Measurements from ENCODE around the gene PRR5L.

The PRR5L gene

DNA sequence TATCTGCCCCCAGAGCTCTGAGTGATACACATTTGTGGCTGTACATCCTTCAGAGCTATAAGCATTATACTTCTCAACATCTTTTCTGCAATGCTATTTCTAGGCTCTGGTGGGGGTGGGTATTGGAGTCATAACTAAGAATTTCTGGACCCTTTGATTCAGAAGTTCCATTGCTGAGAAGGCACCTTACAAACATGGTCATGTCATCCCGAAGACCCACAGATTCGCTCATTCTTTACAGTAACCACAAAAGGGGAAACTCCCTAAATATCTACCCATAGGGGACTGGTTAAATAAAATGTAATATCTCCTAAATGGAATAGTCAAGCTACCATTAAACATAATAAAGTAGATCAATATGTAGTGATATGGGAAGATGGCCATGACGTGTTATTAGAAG lies 98.8 kb downstream of the PRR5L start:
- H3K9me3 ChIP-seq (ENCODE audit: control insufficient read depth, insufficient read depth, low read length) = no peaks in the 10 kb centered on the region
- no peaks in the 10 kb centered on the region for H3K36me3 ChIP-seq (ENCODE audit: control insufficient read depth, insufficient read depth, low read length)
- no peak overlapping the region for H3K4me3 ChIP-seq (ENCODE audit: low read depth, low read length)
- H3K9ac ChIP-seq (ENCODE audit: low read depth, low read length) = no peak overlapping the region
- no peaks in the 10 kb centered on the region for H3K4me1 ChIP-seq (ENCODE audit: control insufficient read depth, insufficient read depth, low read length)
- H3K27ac ChIP-seq (ENCODE audit: low read depth, low read length) = no peak overlapping the region
- H3K27me3 ChIP-seq (ENCODE audit: control insufficient read depth, insufficient read depth, low read length) = no peaks in the 10 kb centered on the region

DNA sequence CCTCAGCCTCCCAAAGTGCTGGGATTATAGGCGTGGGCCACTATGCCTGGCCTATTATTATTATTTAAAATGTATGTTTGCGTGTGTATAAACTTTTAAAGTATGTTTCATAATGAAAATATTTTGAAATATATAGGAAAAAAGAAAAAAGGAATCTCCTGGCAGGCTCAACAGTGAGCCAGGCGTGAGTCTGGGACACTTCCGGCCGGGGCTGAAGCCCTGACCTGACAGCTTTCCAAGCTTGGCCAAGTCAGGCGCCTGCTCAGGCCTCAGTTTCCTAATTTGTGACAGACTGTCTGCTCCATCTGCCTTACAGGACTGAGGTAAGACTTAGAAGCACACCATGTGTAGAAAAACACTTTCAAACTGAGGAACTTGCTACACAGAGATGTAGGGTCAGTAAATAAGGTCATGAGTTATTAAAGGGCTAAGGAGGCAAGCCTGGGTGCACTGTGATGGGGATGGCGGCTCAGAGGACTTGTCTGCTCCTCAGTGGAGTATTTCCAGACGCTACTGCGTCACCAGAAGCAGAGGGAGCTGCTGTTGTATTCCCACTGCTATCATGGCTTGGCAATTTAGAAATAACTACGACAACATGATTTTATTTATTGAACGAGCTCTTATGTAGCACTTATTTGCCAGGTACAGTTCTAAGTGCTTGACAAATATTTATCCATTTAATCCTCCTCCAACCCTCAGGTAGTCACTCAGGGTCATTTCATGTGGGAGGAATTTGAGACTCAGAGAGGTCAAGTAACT lies 100.1 kb downstream of the PRR5L start:
- H3K27me3 ChIP-seq (ENCODE audit: control insufficient read depth, insufficient read depth, low read length) = no peaks in the 10 kb centered on the region
- H3K27ac ChIP-seq (ENCODE audit: low read depth, low read length) = no peak overlapping the region
- H3K4me3 ChIP-seq (ENCODE audit: low read depth, low read length) = no peak overlapping the region
- no peak overlapping the region for H3K9ac ChIP-seq (ENCODE audit: low read depth, low read length)
- no peaks in the 10 kb centered on the region for H3K36me3 ChIP-seq (ENCODE audit: control insufficient read depth, insufficient read depth, low read length)
- H3K9me3 ChIP-seq (ENCODE audit: control insufficient read depth, insufficient read depth, low read length) = no peaks in the 10 kb centered on the region
- no peaks in the 10 kb centered on the region for H3K4me1 ChIP-seq (ENCODE audit: control insufficient read depth, insufficient read depth, low read length)

DNA sequence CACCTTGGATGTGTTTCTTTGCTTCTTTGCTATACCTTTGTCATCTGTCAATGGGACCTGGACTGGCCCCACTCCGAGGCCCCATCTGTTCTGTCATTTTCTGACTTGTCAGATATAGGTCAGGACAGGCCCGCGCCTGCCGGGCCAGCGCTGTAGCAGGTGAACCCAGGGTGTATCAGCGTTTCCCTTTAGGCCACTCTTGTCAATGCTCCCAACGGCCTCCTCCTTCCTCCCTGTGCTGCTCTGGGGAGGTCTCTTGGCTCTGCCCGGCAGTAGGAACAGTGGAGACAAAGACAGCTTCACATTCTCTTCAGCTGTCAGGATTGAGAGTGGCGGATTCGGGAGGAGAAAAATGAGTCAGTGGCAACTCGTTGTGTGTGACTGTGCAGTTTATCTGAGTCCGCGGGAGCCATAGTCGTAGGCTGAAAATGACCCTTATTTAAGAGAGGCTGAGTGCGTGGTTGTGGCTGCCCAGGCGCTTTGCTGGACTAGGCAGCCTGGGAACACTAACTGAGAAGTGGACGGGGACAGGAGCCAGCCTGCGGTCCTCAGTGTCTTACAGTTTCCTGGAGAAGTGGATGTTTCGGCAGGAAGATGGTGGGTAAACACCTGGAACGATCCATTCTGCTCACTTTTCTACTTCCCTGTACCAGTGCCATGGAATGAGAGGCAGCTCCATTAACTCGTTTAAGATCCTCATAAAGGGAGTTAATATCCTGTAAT lies 102.3 kb downstream of the PRR5L start:
- H3K9ac ChIP-seq (ENCODE audit: low read depth, low read length) = no peak overlapping the region
- H3K27me3 ChIP-seq (ENCODE audit: control insufficient read depth, insufficient read depth, low read length) = no peaks in the 10 kb centered on the region
- no peaks in the 10 kb centered on the region for H3K36me3 ChIP-seq (ENCODE audit: control insufficient read depth, insufficient read depth, low read length)
- no peak overlapping the region for H3K4me3 ChIP-seq (ENCODE audit: low read depth, low read length)
- no peaks in the 10 kb centered on the region for H3K4me1 ChIP-seq (ENCODE audit: control insufficient read depth, insufficient read depth, low read length)
- no peaks in the 10 kb centered on the region for H3K9me3 ChIP-seq (ENCODE audit: control insufficient read depth, insufficient read depth, low read length)
- no peak overlapping the region for H3K27ac ChIP-seq (ENCODE audit: low read depth, low read length)

DNA sequence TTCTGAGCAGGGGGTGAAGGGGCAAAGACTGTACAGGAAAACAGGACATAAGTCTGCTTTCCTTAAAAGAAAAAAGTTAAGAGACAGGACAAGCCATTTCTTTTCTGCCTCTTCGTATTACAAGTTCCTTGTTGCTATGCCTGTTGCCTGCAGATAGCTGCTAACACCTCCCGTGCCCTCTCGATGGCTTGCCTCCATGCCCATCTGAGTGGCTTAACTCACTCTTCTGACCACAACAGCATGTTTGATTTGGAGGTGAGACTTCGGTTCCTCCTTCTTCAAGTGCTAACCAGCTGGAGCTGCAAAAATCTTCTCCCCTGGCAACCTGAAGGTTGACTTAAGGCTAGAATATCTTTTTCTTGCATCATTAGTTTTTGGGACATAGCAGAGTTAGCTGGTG lies 103.1 kb downstream of the PRR5L start:
- Histone ChIP-seq H3K27me3 (ENCODE audit: control insufficient read depth, insufficient read depth, low read length) (no peaks in the 10 kb centered on the region), H3K27ac (ENCODE audit: low read depth, low read length) (no peak overlapping the region), H3K36me3 (ENCODE audit: control insufficient read depth, insufficient read depth, low read length) (no peaks in the 10 kb centered on the region), H3K9me3 (ENCODE audit: control insufficient read depth, insufficient read depth, low read length) (no peaks in the 10 kb centered on the region), H3K4me1 (ENCODE audit: control insufficient read depth, insufficient read depth, low read length) (no peaks in the 10 kb centered on the region), H3K9ac (ENCODE audit: low read depth, low read length) (no peak overlapping the region), H3K4me3 (ENCODE audit: low read depth, low read length) (no peak overlapping the region)

DNA sequence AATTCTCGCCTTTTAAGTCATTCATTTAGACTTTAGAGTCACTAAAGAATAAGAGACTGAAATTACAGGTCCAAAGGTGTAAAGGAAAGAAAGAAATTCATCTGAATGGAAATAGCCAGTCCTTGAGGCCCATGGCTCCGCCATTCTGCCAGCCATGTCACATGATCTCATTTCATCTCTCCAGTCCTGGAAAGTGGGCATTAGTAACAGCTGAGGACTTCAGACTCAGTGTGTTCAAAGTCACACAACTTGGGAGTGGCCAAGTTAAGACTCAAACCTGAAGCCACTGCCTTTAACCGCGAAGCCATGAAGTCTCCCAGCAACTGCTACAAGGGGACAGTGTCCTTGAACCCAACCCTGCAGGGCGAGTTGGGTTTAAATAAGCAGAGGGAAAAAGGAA lies 103.7 kb downstream of the PRR5L start:
- no peaks in the 10 kb centered on the region for H3K36me3 ChIP-seq (ENCODE audit: control insufficient read depth, insufficient read depth, low read length)
- H3K4me3 ChIP-seq (ENCODE audit: low read depth, low read length) = no peak overlapping the region
- no peaks in the 10 kb centered on the region for H3K27me3 ChIP-seq (ENCODE audit: control insufficient read depth, insufficient read depth, low read length)
- H3K27ac ChIP-seq (ENCODE audit: low read depth, low read length) = no peak overlapping the region
- H3K4me1 ChIP-seq (ENCODE audit: control insufficient read depth, insufficient read depth, low read length) = no peaks in the 10 kb centered on the region
- no peaks in the 10 kb centered on the region for H3K9me3 ChIP-seq (ENCODE audit: control insufficient read depth, insufficient read depth, low read length)
- H3K9ac ChIP-seq (ENCODE audit: low read depth, low read length) = no peak overlapping the region

DNA sequence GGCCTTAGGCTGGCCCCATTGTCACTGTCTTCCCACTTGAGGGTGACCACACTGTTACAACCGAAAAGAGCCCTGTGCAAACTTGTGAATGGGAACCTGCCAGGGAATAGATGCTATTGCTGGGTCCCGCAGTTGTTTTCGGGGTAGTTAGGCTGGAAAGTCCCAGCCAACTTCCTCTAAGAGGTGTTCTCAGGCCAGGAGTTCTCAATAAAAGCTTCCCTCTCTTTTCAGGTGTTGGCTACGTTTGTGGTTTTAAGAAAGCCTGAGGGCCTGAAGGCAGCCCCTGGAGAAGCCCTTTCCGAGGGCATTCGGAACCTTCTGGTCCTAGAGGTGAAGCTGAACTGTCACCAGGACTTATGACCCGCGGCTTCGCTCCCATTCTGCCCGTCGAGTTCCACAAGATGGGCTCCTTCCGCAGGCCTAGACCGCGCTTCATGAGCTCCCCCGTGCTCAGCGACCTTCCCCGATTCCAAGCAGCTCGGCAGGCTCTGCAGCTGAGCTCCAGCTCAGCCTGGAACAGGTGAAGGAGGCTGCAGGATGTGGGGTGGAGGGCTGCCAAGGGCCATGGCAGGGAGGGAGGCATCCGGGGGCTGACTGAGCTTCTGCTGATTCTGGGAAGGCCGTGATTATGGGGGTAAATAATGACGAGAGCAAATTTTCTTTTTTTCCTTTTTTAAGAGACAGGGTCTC lies 104.8 kb downstream of the PRR5L start:
- no peaks in the 10 kb centered on the region for H3K4me1 ChIP-seq (ENCODE audit: control insufficient read depth, insufficient read depth, low read length)
- H3K27me3 ChIP-seq (ENCODE audit: control insufficient read depth, insufficient read depth, low read length) = no peaks in the 10 kb centered on the region
- H3K9me3 ChIP-seq (ENCODE audit: control insufficient read depth, insufficient read depth, low read length) = no peaks in the 10 kb centered on the region
- H3K9ac ChIP-seq (ENCODE audit: low read depth, low read length) = no peak overlapping the region
- H3K36me3 ChIP-seq (ENCODE audit: control insufficient read depth, insufficient read depth, low read length) = no peaks in the 10 kb centered on the region
- H3K27ac ChIP-seq (ENCODE audit: low read depth, low read length) = no peak overlapping the region
- H3K4me3 ChIP-seq (ENCODE audit: low read depth, low read length) = no peak overlapping the region

DNA sequence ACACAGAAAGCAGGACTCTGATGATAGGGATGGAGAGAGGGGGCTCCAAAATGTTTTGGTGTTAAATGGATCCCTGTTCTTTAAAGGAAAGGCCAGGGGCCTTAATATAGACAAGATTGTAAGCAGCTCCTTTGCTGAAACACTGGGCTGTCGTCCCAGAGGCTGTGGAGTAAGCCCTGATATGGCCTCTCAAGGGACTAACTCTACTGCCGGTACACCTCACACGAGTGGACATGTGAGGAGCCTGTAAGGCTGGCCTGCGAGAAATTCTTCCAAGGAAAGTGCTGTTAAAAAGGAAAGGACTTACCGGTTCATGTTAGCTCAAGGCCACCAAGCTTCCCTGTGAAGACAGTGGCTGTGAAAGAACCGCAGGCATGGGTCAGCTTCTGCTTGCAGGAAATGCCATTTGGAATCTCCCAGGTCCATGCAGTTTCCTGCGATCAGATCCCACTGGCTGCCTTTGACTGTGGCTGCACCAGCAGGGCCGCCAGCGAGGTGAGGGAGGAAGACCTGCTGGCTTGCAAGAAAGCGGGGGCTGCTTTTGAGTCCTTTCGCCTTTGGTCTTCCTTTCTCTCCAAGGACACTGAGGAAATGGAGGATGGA lies 106.6 kb downstream of the PRR5L start:
- no peaks in the 10 kb centered on the region for H3K9me3 ChIP-seq (ENCODE audit: control insufficient read depth, insufficient read depth, low read length)
- no peak overlapping the region for H3K9ac ChIP-seq (ENCODE audit: low read depth, low read length)
- no peaks in the 10 kb centered on the region for H3K36me3 ChIP-seq (ENCODE audit: control insufficient read depth, insufficient read depth, low read length)
- no peaks in the 10 kb centered on the region for H3K4me1 ChIP-seq (ENCODE audit: control insufficient read depth, insufficient read depth, low read length)
- H3K4me3 ChIP-seq (ENCODE audit: low read depth, low read length) = no peak overlapping the region
- no peak overlapping the region for H3K27ac ChIP-seq (ENCODE audit: low read depth, low read length)
- no peaks in the 10 kb centered on the region for H3K27me3 ChIP-seq (ENCODE audit: control insufficient read depth, insufficient read depth, low read length)

DNA sequence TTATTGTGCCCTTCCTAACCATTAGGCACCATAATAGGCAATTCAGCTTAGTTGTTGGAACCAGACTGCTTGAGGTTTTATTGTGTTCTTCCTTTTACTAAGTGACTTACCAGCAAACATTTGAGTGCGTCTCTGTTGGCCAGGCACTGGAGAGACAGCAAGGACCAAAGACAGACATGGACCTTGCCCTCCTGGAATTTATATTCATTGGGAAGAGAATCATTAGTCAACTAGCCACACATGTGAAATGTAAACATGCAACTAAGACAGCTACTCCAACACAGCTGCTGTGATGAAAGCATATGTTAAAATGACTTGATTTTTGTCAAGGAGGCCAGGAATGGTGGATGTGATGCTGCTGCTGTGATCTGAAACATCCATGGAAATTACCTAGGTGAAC lies 107.6 kb downstream of the PRR5L start:
- H3K36me3 ChIP-seq (ENCODE audit: control insufficient read depth, insufficient read depth, low read length) = no peaks in the 10 kb centered on the region
- H3K9me3 ChIP-seq (ENCODE audit: control insufficient read depth, insufficient read depth, low read length) = no peaks in the 10 kb centered on the region
- H3K4me3 ChIP-seq (ENCODE audit: low read depth, low read length) = no peak overlapping the region
- no peaks in the 10 kb centered on the region for H3K4me1 ChIP-seq (ENCODE audit: control insufficient read depth, insufficient read depth, low read length)
- H3K9ac ChIP-seq (ENCODE audit: low read depth, low read length) = no peak overlapping the region
- H3K27me3 ChIP-seq (ENCODE audit: control insufficient read depth, insufficient read depth, low read length) = no peaks in the 10 kb centered on the region
- H3K27ac ChIP-seq (ENCODE audit: low read depth, low read length) = no peak overlapping the region

DNA sequence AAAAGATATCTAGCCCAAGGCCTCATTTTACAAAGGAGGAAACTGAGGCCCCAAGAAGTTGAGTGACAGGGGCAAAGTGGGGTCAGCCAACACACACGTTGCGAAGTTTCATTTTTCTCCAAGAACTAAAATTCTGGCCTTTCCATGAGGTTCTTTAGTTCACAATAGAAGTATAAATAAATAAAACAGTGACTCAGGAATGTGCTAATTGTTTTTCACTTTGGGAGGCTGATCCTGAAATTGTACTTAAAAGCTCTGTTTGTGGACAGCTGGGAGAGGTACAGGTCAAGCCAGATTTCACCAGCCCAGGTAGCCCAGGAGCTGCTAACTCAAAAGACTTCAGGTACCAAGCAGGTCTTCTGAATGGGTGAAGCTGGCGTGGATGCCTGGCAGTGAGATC lies 108.7 kb downstream of the PRR5L start:
- Histone ChIP-seq H3K4me1 (ENCODE audit: control insufficient read depth, insufficient read depth, low read length) (0 out of 2 replicates have a peak, but pooled peaks cover 5% of the 10 kb centered on the region), H3K27me3 (ENCODE audit: control insufficient read depth, insufficient read depth, low read length) (no peaks in the 10 kb centered on the region), H3K9ac (ENCODE audit: low read depth, low read length) (no peak overlapping the region), H3K27ac (ENCODE audit: low read depth, low read length) (no peak overlapping the region), H3K4me3 (ENCODE audit: low read depth, low read length) (no peak overlapping the region), H3K9me3 (ENCODE audit: control insufficient read depth, insufficient read depth, low read length) (no peaks in the 10 kb centered on the region), H3K36me3 (ENCODE audit: control insufficient read depth, insufficient read depth, low read length) (no peaks in the 10 kb centered on the region)

DNA sequence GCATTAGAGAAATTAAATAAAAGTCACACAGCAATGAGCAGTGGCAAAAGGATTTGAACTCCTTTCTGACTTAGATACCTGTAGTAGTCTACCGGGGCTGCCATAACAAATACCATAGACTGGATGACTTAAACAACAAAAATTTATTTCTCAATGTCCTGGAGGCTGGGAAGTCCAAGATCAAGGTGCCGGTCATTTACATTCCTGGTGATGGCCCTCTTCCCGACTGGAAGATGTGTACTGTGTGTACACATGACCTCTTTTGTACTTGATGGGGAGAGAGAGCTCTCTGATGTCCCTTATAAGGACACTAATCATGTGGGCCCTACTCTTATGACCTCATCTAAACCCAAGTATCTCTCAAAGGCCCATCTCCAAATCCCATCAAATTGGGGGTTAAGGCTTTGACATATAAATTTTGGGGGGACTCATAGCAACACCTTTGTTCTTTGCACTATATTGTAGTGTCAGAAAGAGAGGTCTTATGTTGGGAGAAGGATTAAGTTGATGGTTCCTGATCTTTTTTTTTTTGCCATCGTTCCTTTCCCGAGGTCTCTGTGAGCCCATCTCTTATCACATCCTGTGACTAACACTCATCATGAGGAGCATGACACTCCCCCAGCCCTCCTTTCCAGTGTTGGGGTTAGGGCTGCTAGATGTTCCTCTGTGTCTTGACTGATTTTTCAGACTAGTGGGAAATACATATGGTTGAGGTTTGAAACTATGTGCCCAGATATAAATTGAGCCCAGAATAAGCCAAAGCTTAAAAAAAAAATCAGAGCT lies 109.7 kb downstream of the PRR5L start:
- H3K9ac ChIP-seq (ENCODE audit: low read depth, low read length) = no peak overlapping the region
- no peak overlapping the region for H3K27ac ChIP-seq (ENCODE audit: low read depth, low read length)
- 0 out of 2 replicates have a peak, but pooled peaks cover 5% of the 10 kb centered on the region for H3K4me1 ChIP-seq (ENCODE audit: control insufficient read depth, insufficient read depth, low read length)
- no peaks in the 10 kb centered on the region for H3K36me3 ChIP-seq (ENCODE audit: control insufficient read depth, insufficient read depth, low read length)
- H3K27me3 ChIP-seq (ENCODE audit: control insufficient read depth, insufficient read depth, low read length) = no peaks in the 10 kb centered on the region
- no peak overlapping the region for H3K4me3 ChIP-seq (ENCODE audit: low read depth, low read length)
- H3K9me3 ChIP-seq (ENCODE audit: control insufficient read depth, insufficient read depth, low read length) = no peaks in the 10 kb centered on the region
